Dermis blood vessel endothelial cell (primary cell): ENCODE data around the gene ZDHHC17. TPM values are rescaled to one million over a fixed set of nuclear protein-coding genes. Genes with fewer than 3 reads are reported as not detected.

Experiments
- DNase-seq: peaks from one replicate; pipeline ENCODE4 v3.0.0; 2010
- total RNA-seq: library from RNA; depleted of rRNA; stranded (reverse); fragments of >200 nt; gene quantifications from 2 replicates; pipeline ENCODE4 v1.2.3, GENCODE V29; 2014

Gene ZDHHC17
- total RNA-seq, 1 donor from 2014 or later = 68.6 TPM

DNA sequence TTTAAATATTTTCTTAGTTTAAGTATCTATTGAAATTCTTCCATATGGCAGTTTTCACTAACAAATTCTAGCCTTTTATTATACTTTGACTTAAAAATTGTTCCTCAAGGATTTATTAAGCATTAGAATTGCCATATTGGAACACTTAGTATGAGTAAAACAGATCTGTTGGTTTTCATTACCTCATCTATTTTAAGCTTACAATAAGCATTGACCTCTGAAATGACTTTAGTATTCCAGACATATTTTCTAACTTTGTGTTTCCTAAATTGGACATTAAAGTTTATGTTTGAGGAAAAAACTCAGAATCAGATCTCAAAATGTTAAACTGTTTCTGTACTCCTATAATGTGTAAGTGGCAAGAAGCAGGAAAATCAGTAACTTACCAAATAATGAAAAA, 66.5 kb downstream of the ZDHHC17 start:
- no peak for DNase-seq

DNA sequence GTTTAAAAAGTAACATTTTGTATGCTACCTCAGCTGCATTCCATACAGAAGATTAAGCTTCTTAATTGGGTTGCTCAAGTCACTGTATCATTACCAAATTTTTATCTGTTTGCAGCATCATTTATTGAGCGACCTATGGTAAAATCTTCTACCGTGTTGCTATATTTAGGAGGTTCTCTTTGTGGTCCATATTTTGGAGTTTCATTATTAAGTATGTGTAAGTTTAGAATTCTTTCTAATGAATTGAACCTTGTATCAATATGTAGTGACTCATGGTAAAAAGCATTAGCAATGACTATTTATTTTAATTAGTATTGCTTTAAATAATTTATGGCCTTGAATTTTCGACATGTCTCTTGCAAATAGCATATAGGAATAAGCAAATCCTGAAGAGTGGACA, 72.7 kb downstream of the ZDHHC17 start:
- no peak for DNase-seq

DNA sequence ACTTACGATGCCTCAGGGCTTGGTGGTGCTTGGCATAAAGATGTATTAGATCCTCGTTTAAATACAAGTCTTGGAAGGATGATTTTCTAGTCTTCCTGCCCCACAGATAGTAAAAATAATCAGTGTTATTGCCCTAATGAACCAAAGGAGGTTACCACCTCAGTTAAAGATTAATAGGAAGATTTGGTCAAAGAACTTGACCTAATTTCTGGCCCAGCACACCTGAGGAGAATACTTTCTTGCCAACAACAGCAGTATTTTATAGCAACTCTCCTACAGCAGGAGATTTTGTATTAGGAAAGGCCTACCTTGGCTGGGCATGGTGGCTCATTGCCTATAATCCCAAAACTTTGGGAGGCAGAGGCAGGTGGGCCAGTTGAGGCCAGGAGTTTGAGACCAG, 83.3 kb downstream of the ZDHHC17 start:
- DNase-seq = no peak

DNA sequence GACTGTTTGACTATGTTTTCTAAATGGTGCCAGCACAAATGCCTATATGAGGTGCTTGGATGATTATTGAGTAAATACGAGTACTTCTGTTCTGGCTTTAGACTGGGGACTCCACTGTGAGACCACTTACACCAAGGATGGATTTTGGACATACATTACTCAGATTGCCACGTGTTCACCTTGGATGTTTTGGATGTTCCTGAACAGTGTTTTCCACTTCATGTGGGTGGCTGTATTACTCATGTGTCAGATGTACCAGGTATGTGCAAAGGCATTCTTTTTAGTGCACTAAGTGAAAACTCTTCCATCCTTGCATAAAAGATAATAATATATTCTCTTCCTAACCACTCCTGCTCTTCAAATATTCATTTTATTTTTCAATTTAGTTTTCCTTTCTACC, 84.2 kb downstream of the ZDHHC17 start:
- no peak for DNase-seq

DNA sequence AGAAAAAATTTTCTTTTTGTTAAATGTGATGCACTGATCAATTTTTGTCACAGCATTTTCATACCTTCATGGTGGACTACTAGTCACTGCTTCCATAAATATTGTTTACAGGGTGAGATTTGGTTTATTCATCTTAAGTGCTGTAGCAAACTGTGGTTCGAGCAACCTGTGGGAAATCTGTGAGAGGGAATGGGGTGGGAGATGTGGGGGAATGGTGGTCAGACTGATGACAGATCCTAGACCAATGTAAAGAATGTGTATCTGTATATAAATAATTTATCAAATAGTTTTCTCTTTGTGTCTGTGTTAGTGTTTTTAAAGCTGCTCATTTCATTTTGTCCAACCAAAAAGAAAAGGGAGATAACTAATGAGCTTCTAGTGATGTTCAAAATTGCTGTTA, 88.2 kb downstream of the ZDHHC17 start:
- no peak for DNase-seq

DNA sequence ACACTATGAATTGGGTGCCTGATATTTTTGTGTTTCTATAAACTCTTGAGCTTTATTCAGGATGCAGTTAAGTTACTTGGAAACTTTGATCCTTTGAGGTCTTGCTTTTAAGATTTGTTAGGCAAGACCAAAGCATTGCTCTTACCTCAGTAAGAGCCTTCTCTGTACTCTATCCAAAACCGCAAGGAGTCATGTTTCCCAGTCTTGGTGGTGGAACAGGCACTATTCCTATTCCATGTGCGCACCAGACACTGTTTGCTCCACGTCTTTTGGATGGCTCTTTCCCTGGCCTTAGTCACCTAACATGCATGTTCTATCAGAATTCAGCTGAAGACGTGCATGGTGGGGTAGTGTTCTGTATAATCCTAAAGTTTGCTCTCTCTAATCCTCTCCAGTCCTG, 91.4 kb downstream of the ZDHHC17 start:
- DNase-seq = no peak

DNA sequence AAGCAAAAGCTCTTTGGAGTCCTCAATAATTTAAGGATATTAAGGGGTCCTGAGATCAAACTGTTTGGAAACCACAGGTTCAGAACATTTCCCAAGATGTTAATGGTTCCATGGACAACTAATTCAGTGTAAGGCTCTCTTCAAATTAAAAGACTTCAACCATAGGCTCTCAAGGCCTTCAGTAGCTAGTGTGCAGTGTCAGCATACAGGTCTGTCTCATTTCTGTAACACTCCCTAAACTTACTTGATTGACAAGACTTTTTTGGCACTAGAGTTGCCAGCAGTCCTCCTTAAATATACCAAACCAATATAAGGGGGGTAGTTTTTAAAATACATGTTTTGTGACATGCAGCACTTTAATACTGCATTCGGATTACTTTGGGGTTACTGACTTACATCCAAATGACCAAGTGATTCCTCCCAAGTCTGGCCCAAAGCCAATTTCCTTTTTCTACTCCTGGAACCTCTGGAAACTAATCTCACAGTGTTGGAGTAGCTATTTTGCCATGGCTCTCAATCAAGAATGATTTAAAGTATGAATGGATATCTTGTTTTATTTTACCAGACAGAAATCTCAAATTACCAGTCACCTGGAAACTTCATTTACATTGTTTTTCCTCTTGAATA, 92.2 kb downstream of the ZDHHC17 start:
- DNase-seq = no peak

DNA sequence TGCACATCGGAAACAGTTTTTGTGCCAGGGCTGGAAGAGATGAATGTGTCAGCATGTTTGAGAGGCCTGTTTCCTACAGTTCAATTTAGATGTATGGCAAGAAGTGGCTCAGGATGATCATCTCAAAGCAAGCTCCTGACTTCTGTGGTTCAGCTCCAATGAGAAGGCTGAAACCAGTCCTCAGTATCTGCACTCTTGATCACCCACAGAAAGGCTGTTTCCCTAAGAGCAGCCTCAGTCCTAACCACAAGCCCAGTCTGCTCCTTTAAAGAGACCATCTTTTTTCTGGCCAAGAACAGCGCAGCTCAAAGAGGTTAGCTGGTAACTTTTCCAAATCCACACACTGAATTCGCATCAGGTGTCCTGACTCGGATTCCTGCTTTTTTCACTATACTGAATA, 95.7 kb downstream of the ZDHHC17 start:
- no peak for DNase-seq

DNA sequence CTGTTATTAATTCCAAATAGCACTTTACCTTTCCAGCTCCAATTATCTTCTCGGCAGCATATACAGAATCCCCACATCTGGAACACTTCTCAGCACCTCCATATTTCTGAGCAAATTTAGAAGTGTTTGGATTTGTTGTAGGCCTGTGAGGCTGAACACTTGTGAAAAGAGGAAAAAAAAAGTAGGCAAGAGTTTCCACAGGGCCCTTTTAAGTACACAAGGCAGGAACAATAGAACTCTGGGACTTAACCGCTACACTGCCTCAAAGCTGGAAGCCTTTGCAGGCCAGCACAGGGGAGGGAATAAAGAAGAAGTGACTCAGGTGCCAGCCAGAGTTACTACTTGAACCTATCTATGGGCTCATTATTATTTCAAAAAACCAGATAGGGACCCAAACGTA, 96.3 kb downstream of the ZDHHC17 start:
- DNase-seq = no peak

DNA sequence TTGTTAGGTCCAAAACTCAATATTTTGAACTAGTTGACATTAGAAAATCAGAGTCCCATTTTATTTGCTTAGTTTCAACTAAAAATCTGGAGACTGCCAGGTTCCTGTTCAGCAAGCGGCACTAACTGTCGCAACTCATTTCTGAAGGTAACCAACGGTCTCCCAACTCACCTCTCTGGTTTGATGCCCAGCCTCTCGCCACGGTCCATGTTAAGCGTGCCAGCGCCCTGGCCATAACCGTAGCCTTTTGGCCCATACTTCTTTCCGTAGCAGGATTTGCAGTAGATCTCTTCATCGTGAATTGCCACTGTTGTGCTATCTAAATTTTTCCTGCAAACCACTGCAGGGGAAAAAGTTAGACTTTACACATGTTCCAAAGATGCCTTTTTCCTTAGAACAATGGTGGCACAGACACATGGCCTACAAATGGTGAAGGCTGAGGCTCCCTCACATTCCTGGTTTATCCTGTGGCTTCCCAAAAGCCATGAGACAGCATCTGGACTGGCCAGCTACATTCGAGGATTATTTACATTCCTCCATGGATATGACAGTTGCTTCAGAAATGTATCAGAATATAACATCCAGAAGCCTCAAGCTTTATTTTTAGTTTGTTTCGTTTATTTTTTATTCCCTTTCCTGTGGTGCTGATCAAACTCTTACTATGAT, 99.2 kb downstream of the ZDHHC17 start:
- no peak for DNase-seq

DNA sequence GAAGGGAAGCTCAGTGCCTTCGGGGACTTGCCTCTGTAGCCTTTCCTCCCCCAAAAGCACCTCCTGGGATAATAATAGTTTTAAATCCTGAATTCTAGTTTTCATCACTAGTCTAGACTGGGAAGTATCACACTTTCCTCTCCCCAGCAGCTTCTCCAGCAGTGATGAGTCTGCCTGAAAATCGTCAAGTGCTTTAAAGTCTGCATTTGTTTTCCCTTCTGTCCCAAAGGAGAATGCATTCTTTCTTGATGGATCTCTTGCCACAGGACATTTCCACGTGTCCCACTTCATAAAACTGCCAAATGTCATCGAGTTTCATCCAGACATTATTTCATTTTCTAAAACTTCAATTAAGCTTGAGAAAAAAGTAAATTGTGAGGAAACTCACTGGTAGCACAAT, 99.9 kb downstream of the ZDHHC17 start:
- no peak for DNase-seq

DNA sequence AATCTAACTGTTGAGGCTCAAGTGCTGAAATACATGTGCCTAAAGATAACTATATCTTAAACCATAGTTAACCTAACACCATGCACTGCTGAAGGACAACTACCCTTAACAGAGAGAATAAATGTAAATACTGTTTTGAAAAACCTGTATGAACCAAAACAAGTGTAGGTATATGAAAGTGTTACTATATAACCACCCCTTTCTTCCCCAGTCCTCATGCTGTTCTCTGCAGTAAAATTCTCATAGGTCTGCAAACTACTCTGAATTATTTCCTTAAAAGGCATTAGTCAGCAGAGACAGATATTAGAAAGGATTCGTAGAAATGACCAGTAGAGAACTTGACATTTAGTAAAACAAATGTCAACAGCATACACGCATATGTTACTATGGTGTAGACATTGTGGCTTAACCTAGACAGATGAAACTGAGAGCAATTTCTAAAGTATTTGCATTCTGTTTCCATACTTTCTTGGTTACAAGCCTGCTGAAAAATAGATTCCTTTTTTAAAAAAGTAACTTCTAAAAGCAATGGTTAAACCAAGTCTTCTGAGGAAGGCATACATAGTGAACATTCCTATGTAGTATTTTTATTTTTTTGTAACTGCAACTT, 101.0 kb downstream of the ZDHHC17 start:
- DNase-seq = no peak

DNA sequence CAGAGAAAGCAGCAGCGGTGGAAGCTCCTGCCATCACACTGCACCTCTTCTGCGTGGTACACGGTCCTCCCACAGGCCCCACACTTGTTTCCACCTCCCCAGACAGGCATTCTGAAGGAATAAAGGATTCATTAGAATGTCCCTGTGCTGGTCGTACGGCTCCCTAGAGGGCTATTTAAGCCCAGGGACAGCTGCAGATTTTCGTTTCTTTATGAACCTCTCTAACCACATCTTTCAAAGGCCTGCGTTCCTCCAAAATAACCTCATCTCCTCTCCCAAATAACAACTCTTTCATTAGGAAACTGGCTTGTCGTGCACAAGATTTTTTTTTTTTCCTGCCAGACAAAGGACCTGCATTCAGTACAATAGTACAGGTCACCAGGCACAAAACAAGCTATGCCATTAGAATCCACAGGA, 102.2 kb downstream of the ZDHHC17 start:
- DNase-seq = no peak

DNA sequence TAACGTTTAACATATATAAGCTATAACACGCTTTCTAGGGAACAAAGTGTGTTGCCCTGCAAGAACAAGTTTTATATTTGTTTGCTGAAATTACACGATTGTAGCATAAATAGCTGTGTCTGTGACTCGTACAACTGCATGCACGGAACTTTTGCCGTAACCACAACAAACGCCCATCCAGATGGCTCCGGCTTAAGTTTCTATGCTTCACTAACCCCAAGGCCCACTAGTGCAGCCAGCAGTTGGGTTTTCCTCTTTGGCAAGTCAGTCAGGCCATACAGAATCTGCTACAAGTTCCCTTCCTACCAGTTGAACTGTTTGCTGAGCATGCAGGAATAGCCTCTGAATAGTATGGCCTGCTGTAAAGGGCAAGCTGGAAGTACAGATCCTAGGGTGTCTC, 102.8 kb downstream of the ZDHHC17 start:
- DNase-seq = no peak

DNA sequence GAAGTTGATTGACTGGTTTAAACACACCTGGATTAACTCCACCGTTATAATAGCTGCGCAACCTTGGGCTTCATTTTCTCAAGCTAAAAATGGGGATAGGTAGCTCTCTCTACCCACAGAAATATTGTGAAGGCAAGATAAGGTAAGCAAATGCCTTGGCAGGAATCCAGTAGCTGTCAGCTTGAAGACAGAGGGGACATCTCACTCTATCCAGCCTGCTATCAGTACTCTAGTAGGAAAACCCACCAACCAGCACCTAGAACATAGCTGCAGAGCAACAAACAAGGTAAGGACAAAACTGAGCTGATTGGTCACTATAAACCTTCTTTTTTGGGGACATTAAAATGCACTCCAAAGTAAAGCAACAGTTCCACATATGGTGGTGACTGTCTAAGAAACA, 107.2 kb downstream of the ZDHHC17 start:
- no peak for DNase-seq

DNA sequence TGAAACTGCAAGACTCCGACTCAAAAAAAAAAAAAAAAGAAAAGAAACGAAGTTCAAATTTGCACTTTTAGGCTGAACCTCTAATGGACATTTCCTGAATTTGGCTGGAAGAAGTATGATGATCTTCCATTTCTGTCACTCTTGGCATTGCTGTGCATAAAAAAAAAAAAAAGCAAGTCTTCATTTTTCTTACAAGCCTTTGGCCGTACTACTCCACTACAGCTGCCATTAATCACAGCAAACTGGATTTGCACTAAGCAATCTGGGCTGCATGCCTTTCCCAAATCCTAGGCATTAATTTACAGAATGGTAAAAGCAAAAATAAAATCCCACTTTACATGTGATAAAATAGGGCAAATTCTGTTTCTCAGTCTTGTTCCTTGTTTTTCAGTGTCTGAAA, 107.8 kb downstream of the ZDHHC17 start:
- no peak for DNase-seq

DNA sequence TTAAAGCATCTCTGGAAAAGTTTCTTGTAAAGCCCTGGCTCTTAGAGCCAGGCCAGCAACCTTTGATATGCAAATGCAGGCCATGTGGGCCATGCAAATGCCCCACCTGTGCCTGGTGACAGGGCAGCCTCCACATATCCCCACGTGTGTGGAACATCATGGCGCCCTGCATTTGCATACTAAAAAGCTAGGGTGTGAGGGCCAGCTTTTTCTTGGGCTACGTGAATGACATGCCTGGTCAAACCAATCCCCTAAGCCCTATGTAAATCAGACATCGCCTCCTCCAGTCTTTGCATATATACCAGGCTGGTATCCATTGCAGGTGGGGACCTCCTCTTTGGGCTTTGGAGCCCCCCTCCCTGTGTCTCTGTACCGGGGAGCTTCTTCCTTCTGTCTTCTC, 108.5 kb downstream of the ZDHHC17 start:
- DNase-seq = no peak

DNA sequence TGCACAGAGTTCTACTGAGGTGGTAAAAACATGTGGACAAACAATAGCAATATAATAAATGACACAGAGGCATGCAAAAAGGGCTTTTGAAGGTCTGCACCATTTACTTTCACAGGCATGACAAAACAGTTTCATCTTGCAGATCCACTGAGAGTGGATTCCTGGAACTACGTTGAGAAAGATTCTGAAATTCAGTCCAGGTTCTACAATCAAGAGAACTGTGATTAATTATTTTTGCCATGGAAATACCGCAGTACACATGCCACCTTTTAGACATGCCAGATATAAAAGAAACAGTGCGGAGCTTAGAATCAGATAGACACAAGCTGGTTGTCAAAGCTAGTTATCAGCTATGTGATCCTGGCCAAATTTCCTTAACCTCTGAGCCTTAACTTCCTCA, 110.1 kb downstream of the ZDHHC17 start:
- no peak for DNase-seq

DNA sequence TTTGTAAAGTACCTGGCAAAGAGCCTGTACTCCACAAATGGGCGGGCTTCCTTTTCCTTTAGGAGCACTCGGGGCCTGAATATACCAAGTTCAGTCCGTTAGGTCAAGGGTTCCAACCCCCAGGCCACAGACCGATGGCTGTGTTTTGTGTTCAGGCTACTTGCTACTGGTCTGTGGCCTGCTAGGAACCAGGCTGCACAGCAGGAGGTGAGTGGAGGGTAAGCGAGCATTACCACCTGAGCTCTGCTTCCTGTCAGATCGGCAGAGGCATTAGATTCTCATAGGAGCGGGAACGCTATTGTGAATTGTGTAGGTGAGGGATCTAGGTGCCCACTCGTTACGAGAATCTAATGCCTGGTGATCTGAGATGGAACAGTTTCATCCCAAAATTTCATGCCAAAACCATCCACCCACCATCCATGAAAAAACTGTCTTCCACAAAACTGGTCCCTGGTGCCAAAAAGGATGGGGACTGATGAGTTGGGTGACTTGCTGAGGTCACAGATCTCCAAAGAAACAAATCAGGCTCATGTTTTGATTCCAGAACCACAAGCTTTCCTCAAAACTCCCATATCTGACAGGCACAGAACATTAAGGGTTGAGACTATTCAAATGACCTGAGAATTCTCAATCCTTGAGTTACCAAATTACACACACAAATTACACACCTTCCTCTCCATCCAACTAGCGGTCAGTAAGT, 110.7 kb downstream of the ZDHHC17 start:
- DNase-seq = no peak

DNA sequence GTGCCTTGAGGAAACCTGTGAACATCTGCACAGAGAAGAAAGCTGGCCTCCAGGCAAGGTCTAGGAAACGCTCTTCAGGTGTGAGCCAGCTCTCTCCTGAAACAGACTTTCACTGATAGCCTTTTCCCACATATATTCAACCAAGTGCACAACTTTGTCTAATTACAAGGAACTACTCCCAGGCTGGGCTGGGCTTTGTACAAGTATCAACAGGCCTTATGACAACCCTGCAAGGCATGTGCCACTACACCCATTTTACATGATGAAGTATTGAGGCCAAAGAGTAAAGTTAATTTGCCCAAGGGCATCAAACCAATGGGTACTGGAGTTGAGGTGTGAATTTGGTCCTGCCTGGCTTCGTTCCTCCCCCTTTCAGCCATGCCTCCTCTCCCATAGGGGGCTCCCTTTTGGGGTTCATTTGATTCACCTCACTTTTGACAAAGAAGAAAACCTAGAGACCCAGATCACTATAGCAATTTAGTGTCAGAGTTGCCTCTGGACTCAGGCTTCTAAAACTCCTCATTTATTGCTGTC, 112.8 kb downstream of the ZDHHC17 start:
- DNase-seq = no peak

DNA sequence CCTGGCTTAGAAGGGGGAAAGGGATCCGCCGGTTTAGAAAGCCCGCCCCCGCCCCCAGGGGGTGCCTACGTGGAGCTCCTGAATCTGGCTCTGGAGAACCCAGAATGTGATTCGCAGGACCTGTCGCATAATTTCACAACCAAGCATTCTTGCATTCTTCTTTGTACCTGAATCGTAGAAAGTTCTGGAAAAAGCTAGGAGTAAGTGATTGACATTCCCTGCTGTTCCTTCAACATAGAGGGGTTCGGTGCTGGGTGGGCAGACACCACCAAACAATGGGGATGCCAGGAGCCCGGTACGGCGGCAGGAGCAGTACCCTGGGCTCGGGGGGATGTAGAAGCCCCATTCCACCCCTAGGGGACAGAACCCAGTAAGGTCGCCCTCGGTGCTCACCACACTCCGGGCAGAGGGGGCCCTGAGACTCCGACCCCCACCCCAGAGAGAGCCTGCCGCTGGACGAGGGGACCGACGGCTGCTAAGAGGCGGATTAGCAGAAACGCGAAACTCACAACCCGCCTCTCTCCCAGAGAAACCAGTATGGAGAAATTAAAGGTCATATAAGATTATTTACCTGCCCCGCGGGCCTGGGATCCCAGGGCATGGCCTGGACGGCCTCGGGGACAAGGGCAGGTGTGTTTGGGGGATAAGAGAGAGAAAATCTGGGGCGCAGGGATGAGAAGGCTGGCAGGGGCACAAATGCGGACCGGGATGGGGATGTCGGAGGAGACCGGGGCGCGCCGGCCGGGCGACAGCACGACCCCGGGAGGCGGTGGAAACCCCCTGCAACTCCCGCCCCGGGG, 114.4 kb downstream of the ZDHHC17 start:
- DNase-seq = peak; percentile 33

DNA sequence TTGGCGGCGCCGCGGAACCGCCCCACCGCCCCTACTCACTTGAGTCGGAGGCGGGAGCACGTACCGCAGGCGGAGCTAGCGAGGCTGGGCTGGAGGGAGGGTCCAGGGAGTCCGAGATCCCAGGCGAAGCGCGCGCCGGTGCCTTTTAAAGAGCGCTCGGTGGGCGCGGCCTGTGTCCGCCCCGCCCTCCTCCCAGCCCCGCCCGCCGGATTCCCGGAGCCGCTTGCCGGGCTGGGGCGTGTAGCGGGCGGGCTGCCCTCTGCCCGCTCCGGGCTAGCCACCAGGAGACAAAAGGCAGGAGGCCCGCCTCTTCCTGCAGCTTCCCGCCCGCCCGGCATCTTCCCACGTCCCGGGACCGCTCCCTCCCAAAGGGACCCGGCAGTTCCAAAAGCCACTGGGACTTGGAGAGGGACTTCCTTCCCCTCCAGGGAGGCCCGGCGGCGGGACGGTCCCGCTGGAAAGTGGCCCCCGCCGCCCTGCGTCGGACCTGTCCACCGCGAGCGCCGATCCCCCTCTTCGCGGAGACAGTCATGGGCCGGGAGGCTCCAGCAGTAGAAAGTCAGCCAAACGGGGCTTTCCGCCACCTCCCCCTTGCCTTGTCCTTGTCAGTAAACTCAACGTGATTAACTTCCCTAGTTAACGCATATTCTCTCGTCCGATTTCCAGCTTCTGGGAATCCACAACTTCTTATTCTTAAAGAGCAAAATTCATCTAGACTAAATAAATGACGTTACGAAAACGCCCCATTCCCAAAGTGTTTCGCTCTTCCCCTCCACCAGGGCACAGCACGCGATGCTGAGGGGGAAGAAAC, 115.2 kb downstream of the ZDHHC17 start, which contains the start of gene CSRP2:
TSS of gene CSRP2 (minus strand) at position 121 of the 811 bp plus-strand sequence. CDS start 12,759 bp downstream, outside the sequence.
- DNase-seq = peak; percentile 84
